Thyroid gland (tissue), 4 donors: ENCODE data around the gene ELMO1.

Experiments used
- POLR2A ChIP-seq, 2 donors: fragments of 450-650 bp; IDR thresholded peaks; one replicate each; pipeline ENCODE4 v1.6.1; 2017; ENCODE audit warnings: antibody characterized with exemption in 2 of 2, mild to moderate bottlenecking in 2 of 2, moderate library complexity in 1 of 2
- TF ChIP-seq, protein P1 (sequence below), 6 experiments: fragments of 200-600 bp in 3 of 6; fragments of 450-650 bp in 3 of 6; sonication (generic) in 3 of 6; IDR thresholded peaks; one replicate each; pipeline ENCODE4 v1.5.1; 2016 to 2019; ENCODE audit warnings: antibody characterized with exemption in 6 of 6, mild to moderate bottlenecking in 2 of 6, inconsistent platforms in 1 of 6, moderate library complexity in 1 of 6

DNA sequence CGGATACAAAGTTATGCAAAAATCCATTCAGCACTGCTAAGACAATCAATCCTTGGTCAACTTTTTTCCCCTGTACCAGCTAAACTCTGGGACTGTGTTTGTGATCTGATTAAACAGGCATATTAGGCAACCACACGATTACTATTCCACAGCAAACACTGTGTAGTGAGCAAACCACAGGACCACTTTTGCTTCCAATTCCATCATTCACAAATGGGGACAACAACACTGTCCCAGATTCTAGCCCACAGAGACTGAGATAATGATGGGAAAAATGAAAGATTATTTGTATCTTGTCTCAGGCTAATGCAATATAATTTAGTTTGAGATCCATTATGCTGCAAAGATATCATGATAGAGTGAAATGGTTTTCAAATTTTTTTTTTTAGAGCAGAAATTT, 560.7 kb downstream of the ELMO1 start:
- TF ChIP-seq, protein P1, sequence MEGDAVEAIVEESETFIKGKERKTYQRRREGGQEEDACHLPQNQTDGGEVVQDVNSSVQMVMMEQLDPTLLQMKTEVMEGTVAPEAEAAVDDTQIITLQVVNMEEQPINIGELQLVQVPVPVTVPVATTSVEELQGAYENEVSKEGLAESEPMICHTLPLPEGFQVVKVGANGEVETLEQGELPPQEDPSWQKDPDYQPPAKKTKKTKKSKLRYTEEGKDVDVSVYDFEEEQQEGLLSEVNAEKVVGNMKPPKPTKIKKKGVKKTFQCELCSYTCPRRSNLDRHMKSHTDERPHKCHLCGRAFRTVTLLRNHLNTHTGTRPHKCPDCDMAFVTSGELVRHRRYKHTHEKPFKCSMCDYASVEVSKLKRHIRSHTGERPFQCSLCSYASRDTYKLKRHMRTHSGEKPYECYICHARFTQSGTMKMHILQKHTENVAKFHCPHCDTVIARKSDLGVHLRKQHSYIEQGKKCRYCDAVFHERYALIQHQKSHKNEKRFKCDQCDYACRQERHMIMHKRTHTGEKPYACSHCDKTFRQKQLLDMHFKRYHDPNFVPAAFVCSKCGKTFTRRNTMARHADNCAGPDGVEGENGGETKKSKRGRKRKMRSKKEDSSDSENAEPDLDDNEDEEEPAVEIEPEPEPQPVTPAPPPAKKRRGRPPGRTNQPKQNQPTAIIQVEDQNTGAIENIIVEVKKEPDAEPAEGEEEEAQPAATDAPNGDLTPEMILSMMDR (IDR thresholded peaks at IDR 0.05), result no peak
- no peak for TF ChIP-seq POLR2A (IDR thresholded peaks at IDR 0.05)
